HG02973 (cell line): ENCODE results near the gene ASAH2.
"Not testable (repeated sequence)": the region's sequence is repeated elsewhere in the genome, so short reads cannot be mapped to it uniquely, and the experiment has no call there.

Experiments
- ATAC-seq: cut with Tn5 transposase; IDR thresholded peaks from one replicate; pipeline ENCODE4 v1.9.1; 2021; ENCODE audit warnings: moderate library complexity; ENCODE audit not compliant: unreplicated experiment

Gene ASAH2

DNA sequence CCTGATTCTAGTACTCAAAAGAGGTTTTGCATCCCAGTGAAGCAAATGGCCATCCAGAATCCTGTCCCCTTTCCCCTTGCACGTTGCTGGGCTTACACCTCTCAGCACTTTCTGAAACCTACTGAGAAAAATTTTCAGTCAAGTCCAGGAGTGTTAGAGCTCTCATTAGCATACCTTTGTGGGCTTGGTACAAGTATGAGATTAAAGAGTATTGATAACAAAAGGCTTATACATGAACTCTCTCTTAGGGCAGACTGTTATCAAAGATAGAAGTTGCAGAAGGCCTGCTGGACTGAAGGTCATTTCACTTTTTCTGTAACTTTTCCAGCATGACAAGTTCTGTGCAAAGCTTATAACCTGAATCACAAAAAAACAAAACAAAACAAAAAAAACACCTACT lies at the start of gene ASAH2:
Gene ASAH2 (minus strand): TSS at position 123 of the 400 bp plus-strand sequence. CDS start 2,906 bp downstream, outside the sequence.
- ATAC-seq = no peak

DNA sequence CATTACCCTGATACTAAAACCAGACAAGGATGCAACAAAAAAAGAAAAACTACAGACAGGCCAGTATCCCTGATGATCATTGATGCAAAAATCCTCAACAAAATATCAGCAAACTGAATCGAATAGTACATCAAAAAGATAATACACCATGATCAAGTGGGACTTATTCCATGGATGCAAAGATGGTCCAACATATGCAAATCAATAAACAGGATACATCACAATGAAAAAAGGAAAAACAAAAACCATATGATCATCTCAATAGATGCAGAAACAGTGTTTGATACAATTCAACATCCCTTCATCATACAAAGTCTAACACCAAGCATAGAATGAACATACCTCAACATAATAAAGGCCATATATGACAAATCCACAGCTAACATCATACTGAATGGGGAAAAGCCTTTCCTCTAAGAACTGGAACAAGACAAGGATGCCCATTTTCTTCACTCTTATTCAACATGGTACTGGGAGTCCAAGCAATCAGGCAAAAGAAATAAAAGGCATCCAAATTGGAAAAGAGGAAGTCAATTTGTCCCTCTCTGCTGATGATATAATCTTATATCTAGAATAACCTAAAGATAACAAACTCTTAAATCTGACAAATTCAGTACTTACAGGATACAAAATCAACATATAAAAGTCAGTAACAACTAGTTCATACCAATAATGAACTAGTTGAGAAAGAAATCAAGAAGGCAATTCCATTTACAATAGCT lies 48.8 kb upstream of the ASAH2 start:
- no peak for ATAC-seq

DNA sequence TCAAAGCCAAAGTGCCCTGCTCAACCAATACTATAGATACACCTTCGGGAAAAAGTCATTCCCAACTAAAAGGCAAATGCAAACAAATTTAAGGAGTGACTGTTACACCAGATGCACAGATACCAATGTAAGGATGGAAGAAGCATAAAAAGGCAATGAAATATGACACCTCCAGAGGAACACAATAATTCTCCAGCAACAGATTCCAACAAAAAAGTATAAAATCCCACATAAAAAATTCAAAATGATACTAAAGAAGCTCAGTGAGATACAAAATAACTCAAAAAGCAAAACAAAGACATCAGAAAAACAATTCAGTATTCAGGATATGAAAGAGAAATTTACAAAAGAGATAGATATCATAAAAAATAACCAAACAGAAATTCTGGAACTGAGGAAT lies 44.1 kb upstream of the ASAH2 start:
- no peak for ATAC-seq

DNA sequence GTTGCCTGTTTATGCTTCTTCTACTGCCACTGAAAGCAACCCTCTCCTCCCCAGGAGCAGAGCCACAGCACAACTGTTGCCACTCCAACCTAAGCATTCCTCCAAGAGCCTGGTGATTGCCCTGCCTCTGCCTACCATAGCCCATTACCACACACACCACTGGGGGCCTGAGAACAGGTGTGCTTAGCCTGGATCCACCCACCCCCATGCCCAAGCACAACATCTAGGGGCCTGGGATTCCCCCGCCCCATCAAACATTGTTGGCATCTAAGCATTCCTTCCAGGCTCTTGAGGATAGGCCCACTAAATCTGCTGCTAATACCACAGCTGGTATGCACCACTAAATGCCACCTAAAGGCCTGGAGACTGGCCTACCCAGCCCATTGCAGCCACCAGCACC lies 43.3 kb upstream of the ASAH2 start:
- ATAC-seq = no peak

DNA sequence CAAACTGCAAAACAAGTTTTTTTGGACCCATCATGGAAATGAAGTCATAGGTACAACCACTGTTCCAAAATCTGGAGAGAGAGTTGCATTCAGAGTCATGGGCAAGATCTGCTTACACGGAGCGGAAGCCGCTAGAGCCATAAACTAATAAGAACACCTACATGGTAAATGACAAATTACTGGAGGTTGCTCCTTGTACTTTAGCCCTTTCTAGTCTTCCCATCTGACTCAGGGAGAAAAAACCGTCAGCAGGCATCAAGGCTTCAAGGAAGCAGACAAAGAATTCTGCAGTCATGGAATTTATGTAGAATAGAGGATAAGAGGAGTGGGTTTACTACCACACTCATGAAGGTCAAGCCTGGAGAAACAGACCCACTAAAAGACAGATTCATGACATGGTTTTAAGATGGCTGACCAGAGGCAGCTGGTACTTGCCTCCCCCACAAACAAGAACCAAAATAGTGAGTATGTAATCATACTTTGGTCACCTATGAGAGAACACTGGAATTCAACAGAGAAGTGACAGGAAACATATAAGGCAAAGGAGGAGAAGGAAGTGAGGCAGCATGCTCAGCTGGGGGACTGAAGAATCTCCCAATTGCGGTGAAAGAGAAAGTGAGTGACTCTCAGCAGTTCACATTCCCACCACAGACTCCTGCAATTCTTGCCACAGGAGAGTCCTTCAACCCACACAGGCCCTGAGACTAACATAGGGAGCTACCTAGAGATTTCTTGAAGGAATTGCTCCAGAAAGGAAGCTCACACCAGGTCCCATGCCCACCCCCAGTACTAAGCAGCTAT lies 42.4 kb upstream of the ASAH2 start:
- no peak for ATAC-seq

DNA sequence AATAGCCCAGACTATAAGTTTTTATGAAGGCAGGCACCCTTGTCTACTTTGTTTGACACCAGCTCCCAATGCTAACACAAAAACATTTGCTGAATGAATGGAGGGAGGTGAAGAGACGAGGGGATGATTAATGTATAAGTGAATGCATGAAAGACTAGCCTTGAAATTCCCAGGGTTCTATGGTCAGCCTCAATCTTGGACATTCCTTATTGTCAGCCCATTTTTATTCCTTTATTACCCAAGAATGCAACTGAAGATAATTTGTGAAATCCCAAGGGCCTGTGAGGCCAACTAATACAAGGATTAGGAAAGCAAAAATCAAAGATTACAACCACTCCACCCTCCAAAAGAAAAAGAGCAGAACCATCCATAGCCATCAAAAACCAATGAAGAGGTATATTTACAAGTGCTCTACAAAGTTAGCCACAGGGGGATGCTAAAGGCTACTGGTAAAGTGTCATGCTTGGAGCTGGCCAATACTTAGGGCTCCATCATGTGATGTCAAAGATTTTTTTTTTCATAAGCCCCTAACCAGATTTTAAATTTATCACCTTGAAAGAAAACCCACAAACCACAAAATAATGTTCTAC lies 40.0 kb upstream of the ASAH2 start:
- no peak for ATAC-seq

DNA sequence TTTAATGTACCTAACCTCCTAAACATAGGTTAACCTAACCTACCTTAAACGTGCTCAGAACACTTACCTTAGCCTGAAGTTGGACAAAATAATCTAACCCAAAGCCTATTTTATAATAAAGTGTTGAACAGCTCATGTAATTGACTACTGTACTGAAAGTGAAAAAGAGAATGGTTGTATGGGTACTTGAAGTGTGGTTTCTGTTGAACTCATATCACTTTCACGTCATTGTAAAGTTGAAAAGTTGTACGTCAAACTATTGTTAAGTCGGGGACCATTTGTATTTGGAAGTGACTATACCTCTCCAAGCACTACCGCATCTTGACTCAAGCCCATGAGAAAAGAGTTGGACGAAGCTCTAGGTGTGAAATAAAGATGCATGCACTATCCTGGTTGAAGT lies 37.9 kb upstream of the ASAH2 start:
- no peak for ATAC-seq

DNA sequence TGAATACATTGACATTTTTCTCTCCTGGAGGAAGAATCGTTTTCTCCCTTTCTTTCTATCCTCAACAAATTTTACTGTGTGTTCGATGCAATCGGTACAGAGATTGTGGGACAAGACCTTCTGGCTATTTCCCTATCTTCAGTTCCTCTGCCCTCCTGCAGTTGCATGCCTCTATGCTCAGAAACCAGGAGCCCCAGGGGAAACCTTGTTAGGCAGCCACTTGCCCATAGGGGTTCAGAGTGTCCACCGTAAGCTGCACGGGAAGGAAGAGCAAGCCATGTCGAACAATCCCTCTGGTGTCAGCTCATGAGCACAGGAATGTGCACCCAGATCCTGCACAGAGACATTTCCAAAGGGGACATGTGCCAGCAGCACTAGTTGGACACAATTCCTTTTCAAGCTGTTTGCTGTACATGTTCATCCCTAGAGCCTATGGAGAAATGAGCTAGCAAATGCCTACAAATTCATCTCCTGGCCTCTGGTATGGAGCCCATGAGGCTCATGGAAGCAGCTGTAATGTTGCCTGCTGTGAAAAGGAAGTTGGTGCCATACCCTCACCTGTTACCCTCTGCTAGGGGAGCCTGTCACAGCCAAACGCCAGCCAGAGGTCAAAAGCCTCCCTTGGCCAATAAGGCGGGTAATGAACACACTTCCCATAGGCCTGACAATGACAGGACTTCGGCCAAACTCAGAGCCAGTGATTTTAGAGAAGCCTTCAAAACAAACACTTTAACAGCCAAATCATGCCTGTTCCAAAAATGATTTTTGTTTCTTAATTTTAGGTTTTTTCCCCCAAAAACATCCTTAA lies 35.9 kb upstream of the ASAH2 start:
- no peak for ATAC-seq

DNA sequence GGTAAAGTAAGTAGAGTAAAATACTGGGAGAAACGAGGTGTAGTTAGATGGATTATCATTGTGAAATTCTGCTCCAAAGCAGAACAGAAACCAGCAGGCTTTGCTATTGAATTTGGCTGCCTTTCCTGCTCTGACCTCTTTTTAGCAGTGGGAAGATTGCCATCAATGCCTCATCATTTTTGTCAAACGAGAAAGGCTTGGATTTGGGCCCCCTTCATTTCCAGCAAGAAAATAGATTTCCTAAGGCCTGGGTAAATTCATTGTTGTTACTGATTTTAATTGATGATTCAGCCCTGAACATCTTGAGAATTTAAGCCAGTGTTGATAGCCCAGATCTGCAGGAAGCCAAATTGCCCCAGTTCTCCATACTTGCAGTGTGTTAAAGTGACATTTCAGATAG lies 35.2 kb upstream of the ASAH2 start:
- no peak for ATAC-seq

DNA sequence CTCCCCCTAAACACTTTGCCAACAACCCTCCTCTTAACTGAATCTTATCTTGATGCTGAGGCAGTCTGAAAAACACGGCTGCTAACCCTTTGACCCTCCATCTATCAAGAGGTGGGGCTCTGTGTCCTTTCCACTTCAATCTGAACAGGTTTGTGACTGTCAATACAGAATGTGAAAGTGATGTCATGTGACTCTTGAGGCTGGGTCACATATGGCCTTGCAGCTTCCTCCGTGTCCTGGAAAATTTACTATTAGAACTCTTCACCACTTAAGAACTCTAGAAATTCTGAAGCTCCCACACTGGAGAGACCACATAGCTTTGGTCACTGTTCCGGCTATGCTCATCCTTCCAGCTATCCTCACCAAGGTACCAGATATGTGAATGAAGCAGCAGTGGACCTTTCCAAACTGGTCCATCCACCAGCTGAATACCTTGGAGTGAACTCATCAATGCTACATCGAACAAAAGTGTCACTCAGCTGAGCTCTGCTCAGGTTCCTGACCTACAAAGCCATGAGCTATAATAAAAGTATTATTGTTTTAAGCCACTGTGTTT lies 30.7 kb upstream of the ASAH2 start:
- no peak for ATAC-seq

DNA sequence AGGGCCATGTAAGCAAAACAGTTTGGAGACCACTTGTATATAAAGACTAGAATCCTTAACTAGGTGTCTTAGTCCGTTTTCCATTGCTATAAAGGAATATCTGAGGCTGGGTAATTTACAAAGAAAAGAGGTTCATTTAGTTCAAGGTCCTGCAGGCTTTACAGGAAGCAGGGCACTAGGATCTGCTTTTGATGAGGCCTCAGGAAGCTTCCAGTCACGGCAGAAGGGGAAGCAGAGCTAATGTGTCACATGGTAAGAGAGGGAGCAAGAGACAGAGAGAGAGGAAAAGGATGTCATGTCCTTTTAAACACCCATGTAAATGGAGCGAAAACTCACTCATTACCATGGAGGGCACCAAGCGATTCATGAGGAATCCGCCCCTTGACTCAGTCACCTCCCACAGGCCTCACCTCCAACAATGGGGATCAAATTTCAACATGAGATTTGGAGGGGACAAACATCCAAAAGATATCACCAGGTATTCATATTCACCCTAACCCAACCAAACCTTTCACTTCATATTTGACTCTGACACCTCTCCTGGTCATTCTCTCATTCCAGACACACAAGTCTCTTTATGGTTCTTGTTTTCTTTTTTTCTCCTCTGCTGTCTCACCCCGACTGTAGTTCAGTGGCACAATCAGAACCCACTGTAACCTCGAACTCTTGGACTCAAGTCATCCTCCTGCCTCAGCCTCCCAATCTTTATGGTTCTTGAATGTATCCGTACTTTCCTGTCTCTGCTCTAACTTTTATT lies 30.1 kb upstream of the ASAH2 start:
- ATAC-seq = no peak

DNA sequence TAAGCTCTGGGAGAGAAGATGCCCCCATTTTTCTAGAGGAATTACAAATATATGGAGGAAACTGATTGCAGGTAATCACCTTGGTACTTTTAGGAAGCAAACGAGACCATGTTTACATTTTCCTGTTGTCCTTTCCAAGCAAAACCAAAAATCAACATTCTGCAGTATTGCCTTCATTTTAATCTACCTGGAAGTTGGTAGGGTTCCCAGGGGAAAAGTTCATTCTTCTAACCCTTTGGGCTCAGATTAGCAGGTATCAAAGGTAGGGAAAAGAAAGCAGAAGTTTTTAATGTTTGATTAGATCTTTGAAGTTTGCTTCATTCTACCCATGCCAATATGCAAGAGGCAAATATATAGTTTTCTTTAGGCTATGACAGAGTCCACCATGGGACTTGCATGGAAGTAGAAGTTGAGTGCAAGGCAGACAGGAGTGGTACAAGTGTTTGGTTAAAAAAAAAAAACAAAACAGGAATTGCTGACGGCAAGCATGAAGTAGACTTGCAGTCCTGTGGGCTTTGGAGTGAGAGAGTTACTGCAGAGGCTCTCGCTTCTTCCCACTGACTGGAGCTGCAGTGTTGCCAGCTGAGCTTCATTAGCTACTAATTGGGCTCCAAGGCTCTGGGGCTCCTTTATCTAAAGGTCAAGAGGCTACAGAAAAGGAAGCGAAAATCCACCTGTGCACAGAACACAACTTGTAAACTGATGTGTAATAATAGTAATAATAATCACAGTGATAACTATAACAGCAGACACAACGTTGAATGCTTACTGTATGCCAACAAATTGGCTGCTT lies 28.9 kb upstream of the ASAH2 start:
- no peak for ATAC-seq

DNA sequence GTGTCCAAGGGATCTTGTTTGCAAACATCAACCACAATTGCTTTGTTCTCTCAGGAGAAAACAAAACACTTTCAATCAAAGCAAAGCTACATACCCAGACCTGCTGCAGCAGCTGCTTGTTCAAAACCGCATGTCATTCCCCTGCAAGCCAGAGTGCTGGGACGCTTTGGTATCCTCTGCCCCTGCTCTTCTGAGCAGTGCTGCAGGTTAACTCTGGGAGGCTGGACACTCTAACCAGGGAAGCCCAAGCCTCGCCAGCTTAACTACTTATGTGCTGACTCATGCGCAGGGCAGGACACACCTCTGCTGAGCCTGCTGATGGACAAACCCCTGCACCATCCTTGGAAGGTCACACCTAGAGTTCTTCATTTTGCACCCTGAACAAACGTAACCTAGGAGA lies 28.2 kb upstream of the ASAH2 start:
- ATAC-seq = no peak

DNA sequence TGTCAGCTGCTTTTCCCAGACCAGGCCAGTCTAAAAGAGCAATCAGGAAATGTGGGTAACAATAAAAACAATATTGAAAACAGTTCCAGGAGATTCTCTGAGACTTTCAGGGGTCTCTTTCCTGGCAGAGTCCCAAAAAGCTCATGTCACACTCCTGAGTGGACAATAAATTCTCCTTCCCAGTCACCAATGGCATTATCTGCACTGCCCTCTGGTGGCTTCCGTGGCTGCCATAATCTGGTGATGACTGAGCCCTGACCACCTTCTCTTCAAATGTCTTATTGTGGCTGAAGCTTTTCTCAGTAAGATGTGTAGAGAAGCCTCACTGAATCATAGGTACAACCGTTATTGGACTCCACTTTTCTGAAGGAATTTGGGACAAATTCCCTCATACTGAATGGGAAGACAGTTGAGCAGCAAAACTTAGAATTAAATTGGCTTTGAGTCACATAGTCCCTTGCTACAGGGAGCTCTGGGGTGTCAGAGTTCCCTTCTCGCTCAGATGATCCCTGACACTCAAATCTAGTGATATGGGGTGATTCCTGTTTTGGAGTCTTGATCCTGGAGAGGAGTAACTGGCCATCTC lies 24.4 kb upstream of the ASAH2 start:
- peak; percentile 58 for ATAC-seq

DNA sequence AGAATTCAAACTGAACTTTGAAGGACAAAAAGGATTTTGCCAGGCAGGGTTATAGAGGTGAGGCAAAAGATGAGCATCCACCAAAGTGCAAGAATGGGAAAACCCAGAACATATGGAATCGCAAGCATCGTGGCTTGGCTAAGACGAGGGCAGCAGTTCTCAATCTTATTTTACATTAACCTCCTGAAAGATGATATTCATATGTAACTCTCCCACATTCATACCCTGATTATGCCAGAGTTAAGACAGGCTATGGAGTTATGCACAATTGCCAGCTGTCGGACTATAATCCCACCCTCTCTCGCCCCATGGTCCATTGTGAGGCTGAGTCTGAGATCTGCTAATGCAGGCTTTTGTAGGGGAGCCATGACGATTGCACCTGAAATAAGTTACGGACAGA lies 21.2 kb upstream of the ASAH2 start:
- no peak for ATAC-seq

DNA sequence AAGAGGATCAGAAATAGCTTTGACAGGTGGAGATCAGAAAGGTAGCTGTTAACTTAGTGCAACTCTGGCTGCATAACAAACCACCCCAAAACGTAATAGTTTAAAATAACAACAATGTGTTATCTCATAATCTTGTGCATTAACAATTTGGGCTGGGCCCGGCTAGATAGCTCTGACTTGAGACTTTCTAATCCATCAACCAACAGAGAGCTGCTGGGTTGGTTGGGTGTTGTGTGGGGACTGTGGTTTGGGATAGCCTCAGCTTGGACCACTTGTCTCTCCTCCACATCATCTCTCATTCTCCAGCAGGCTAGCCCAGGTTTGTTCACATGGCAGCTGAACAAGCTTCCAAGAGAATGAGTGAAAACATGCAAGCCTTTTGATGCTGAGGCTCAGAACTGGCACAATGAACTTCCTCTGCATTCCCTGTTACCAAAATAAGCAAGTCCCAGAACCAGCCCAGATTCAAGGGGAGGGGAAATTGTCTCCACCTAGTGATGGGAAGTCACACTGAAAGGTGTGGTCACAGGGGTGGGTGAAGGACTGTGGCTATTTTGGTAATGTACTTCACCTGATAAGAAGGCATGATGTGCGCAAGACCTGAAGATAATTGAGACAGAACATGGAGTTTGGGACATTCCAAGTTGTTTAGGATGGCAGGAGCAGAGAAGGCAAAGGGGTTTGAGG lies 20.4 kb upstream of the ASAH2 start:
- no peak for ATAC-seq

DNA sequence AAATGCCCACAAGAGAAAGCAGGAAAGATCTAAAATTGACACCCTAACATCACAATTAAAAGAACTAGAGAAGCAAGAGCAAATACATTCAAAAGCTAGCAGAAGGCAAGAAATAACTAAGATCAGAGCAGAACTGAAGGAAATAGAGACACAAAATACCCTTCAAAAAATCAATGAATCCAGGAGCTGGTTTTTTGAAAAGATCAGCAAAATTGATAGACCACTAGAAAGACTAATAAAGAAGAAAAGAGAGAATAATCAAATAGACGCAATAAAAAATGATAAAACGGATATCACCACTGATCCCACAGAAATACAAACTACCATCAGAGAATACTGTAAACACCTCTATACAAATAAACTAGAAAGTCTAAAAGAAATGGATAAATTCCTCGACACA lies 16.6 kb upstream of the ASAH2 start:
- not testable (repeated sequence) for ATAC-seq

DNA sequence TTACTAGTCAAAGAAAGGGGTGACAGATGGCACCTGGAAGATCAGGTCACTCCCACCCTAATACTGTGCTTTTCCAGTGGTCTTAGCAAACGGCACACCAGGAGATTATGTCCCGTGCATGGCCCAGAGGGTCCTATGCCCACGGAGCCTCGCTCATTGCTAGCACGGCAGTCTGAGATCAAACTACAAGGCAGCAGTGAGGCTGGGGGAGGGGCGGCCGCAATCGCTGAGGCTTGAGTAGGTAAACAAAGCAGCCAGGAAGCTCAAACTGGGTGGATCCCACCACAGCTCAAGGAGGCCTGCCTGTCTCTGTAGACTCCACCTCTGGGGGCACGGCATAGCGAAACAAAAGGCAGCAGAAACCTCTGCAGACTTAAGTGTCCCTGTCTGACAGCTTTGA lies 11.3 kb upstream of the ASAH2 start:
- ATAC-seq = not testable (repeated sequence)
